Head of caudate nucleus (tissue), 42 donors: ENCODE data around the gene DCLK1.
A peak's percentile ranks its signal among the peaks of the same experiment; 100 is the strongest.
"Not testable (repeated sequence)": the region's sequence is repeated elsewhere in the genome, so short reads cannot be mapped to it uniquely, and the experiment has no call there.

Experiments used
- DNase-seq, 42 donors: peaks; one replicate each; pipeline versions ENCODE4 v3.0.0 to v3.0.0-alpha.2; 2020 to 2021; ENCODE audit warnings: mixed read lengths in 7 of 42
- intact Hi-C: fragments of 100-400 bp; cut with DNase I; formaldehyde crosslinking; loops from one replicate; pipeline ENCODE4 v1.15.0; 2022

DCLK1 gene

GRCh38 chr13:36133950-36134626, 2.9 kb upstream of the DCLK1 start:
- DNase-seq, result no peak
- intact Hi-C loops, result no loop called here

GRCh38 chr13:36132376-36132775, 1.2 kb upstream of the DCLK1 start:
- intact Hi-C loops, result no loop called here

GRCh38 chr13:36131931-36132297, 732 bp upstream of the DCLK1 start:
- intact Hi-C loops, result no loop called here
- DNase-seq, result peak in 1 of 42 donors; percentile 6

More at GRCh38 chr13:36132376-36132775, 1.2 kb upstream of the DCLK1 start:
- DNase-seq, result no peak

- peak in 33 of 42 donors; percentile 7 to 58 (median 38) for DNase-seq
- intact Hi-C loops, result no loop called here
Observed at GRCh38 chr13:36130552-36131221, 495 bp downstream of the DCLK1 start.

- intact Hi-C loops, result no loop called here
Observed at GRCh38 chr13:36130193-36130551, 1.0 kb downstream of the DCLK1 start.

GRCh38 chr13:36129539-36129938, 1.6 kb downstream of the DCLK1 start:
- no peak for DNase-seq
- intact Hi-C loops, result no loop called here

More at GRCh38 chr13:36130193-36130551, 1.0 kb downstream of the DCLK1 start:
- peak in 9 of 42 donors; percentile 12 to 45 (median 24) for DNase-seq

- no peak for DNase-seq
- intact Hi-C loops, result no loop called here
Observed at GRCh38 chr13:36126491-36126890, 4.7 kb downstream of the DCLK1 start.

- intact Hi-C loops, result no loop called here
- no peak for DNase-seq
Observed at GRCh38 chr13:36125841-36126240, 5.3 kb downstream of the DCLK1 start.

GRCh38 chr13:36124236-36124822, 6.9 kb downstream of the DCLK1 start:
- peak in 3 of 42 donors; percentile 10 to 19 (median 13) for DNase-seq
- intact Hi-C loops, result no loop called here

GRCh38 chr13:36115306-36115705, 15.9 kb downstream of the DCLK1 start:
- no peak for DNase-seq
- intact Hi-C loops, result no loop called here

- no peak for DNase-seq
- intact Hi-C loops, result no loop called here
Observed at GRCh38 chr13:36114233-36114632, 16.9 kb downstream of the DCLK1 start.

GRCh38 chr13:36108954-36109353, 22.2 kb downstream of the DCLK1 start:
- intact Hi-C loops, result no loop called here
- no peak for DNase-seq

GRCh38 chr13:36108342-36108741, 22.8 kb downstream of the DCLK1 start:
- DNase-seq, result no peak
- intact Hi-C loops, result no loop called here

GRCh38 chr13:36107521-36107920, 23.7 kb downstream of the DCLK1 start:
- no peak for DNase-seq
- intact Hi-C loops, result no loop called here

- intact Hi-C loops, result no loop called here
Observed at GRCh38 chr13:36105726-36106125, 25.5 kb downstream of the DCLK1 start.

GRCh38 chr13:36102721-36103120, 28.5 kb downstream of the DCLK1 start:
- DNase-seq, result no peak
- intact Hi-C loops, result no loop called here

More at GRCh38 chr13:36105726-36106125, 25.5 kb downstream of the DCLK1 start:
- DNase-seq, result no peak

GRCh38 chr13:36101907-36102306, 29.3 kb downstream of the DCLK1 start:
- intact Hi-C loops, result not testable (repeated sequence)

GRCh38 chr13:36101157-36101556, 30.0 kb downstream of the DCLK1 start:
- no peak for DNase-seq
- intact Hi-C loops, result no loop called here

More at GRCh38 chr13:36101907-36102306, 29.3 kb downstream of the DCLK1 start:
- DNase-seq, result not testable (repeated sequence)

- DNase-seq, result no peak
- intact Hi-C loops, result no loop called here
Observed at GRCh38 chr13:36098080-36098479, 33.1 kb downstream of the DCLK1 start.
